ENCODE results near the gene RNF223. TPM values are rescaled to one million over a fixed set of nuclear protein-coding genes. Genes with fewer than 3 reads are reported as not detected.

RNF223 gene
- total RNA-seq: not detected

GRCh38 chr1:1073743-1074587 lies at the start of gene RNF223:
Gene RNF223, minus strand, starts transcription at chr1:1074306. Its CDS starts 1,740 bp downstream, at chr1:1072566.
- no peak within 1 kb of the TSS for H3K4me3 ChIP-seq
- peaks cover 0 to 8% of the 10 kb centered on the region in 2 donors for H3K27me3 ChIP-seq
- TF ChIP-seq, protein P1, sequence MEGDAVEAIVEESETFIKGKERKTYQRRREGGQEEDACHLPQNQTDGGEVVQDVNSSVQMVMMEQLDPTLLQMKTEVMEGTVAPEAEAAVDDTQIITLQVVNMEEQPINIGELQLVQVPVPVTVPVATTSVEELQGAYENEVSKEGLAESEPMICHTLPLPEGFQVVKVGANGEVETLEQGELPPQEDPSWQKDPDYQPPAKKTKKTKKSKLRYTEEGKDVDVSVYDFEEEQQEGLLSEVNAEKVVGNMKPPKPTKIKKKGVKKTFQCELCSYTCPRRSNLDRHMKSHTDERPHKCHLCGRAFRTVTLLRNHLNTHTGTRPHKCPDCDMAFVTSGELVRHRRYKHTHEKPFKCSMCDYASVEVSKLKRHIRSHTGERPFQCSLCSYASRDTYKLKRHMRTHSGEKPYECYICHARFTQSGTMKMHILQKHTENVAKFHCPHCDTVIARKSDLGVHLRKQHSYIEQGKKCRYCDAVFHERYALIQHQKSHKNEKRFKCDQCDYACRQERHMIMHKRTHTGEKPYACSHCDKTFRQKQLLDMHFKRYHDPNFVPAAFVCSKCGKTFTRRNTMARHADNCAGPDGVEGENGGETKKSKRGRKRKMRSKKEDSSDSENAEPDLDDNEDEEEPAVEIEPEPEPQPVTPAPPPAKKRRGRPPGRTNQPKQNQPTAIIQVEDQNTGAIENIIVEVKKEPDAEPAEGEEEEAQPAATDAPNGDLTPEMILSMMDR (IDR thresholded peaks at IDR 0.05): no peak
- no peak for TF ChIP-seq POLR2A (IDR thresholded peaks at IDR 0.05)
- intact Hi-C loops (cut with DNase I; ENCODE audit: low total_unique reads): no loop called here
- H3K9me3 ChIP-seq: no peaks in the 10 kb centered on the region
- peaks cover 0 to 6% of the 10 kb centered on the region in 2 donors for H3K4me1 ChIP-seq
- no peak within 1 kb of the TSS for H3K27ac ChIP-seq
- H3K36me3 ChIP-seq: no peaks in the 10 kb centered on the region
- no peak for DNase-seq

GRCh38 chr1:1122981-1123480 lies 48.9 kb upstream of the RNF223 start:
- Histone ChIP-seq H3K27ac (no peak overlapping the region), H3K9me3 (no peaks in the 10 kb centered on the region), H3K4me3 (no peak overlapping the region), H3K27me3 (no peaks in the 10 kb centered on the region), H3K36me3 (no peaks in the 10 kb centered on the region), H3K4me1 (peaks cover 0 to 3% of the 10 kb centered on the region in 2 donors)
- intact Hi-C loops (cut with DNase I; ENCODE audit: low total_unique reads): no loop called here
- TF ChIP-seq, protein P1 (IDR thresholded peaks at IDR 0.05): no peak
- DNase-seq: no peak

DNA sequence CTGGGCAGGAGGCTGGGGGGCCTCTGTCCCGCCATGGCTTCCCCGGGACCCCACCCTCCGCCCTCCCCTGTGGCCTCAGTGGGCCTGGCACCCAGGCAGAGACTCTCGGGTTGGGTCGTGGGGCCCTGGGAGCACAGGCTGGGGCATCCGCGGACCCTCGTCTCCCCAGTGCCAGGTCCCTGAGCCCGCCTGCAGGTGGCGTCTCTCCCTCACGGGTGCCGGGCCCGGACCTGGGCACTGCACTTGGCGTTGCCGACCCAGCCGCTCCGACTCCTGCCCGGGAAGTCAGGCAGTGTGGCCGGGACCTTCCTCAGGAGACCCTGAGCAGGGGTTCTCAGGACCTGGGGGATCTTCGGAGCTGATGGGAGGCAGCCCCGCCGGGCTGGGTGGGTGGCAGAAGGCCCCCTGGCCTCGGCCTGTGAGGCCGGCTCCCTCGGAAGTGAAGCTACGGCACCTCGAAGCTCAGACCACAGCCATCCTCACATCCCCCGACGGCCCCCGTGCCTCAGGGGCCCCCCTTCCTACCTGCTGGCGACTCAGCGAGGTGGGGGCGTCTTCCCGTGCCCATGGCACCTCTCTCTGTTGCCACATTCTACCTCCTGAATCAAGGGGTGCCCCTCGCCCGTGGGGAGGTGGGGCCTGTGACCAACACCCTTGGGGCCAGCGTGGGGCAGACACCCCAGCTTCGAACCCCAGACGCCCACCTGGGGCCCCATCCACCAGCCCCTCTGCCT lies 48.1 kb upstream of the RNF223 start:
- Histone ChIP-seq H3K27ac (no peak overlapping the region), H3K27me3 (no peaks in the 10 kb centered on the region), H3K4me3 (no peak overlapping the region), H3K9me3 (no peaks in the 10 kb centered on the region), H3K36me3 (no peaks in the 10 kb centered on the region), H3K4me1 (peaks cover 0 to 3% of the 10 kb centered on the region in 2 donors)
- intact Hi-C loops (cut with DNase I; ENCODE audit: low total_unique reads): no loop called here
- DNase-seq: peak; percentile 55 to 67
- TF ChIP-seq, protein P1 (IDR thresholded peaks at IDR 0.05): peak; percentile 69 to 94 (median 86)
- peak in 1 of 2 donors; percentile 15 for TF ChIP-seq POLR2A (IDR thresholded peaks at IDR 0.05)

- Histone ChIP-seq H3K27me3 (no peaks in the 10 kb centered on the region), H3K27ac (no peak overlapping the region), H3K4me3 (no peak overlapping the region), H3K4me1 (peaks cover 0 to 3% of the 10 kb centered on the region in 2 donors), H3K9me3 (no peaks in the 10 kb centered on the region), H3K36me3 (no peaks in the 10 kb centered on the region)
- intact Hi-C loops (cut with DNase I; ENCODE audit: low total_unique reads): no loop called here
- TF ChIP-seq, protein P1 (IDR thresholded peaks at IDR 0.05): no peak
- TF ChIP-seq POLR2A (IDR thresholded peaks at IDR 0.05): no peak
- DNase-seq: no peak
Measured at GRCh38 chr1:1121611-1122077, 47.5 kb upstream of the RNF223 start.
